Fibroblast of skin of scalp (primary cell): ENCODE results near the gene PIH1D1.
"Not testable (repeated sequence)": the region's sequence is repeated elsewhere in the genome, so short reads cannot be mapped to it uniquely, and the experiment has no call there.

Experiments
- DNase-seq: peaks from one replicate; pipeline ENCODE4 v3.0.0-alpha.2; 2013

Gene PIH1D1

GRCh38 chr19:49455773-49456172 is 4.2 kb upstream of the PIH1D1 start:
- DNase-seq = no peak

- DNase-seq = no peak
These were observed 2.2 kb upstream of the PIH1D1 start for GRCh38 chr19:49453757-49454240.

DNA sequence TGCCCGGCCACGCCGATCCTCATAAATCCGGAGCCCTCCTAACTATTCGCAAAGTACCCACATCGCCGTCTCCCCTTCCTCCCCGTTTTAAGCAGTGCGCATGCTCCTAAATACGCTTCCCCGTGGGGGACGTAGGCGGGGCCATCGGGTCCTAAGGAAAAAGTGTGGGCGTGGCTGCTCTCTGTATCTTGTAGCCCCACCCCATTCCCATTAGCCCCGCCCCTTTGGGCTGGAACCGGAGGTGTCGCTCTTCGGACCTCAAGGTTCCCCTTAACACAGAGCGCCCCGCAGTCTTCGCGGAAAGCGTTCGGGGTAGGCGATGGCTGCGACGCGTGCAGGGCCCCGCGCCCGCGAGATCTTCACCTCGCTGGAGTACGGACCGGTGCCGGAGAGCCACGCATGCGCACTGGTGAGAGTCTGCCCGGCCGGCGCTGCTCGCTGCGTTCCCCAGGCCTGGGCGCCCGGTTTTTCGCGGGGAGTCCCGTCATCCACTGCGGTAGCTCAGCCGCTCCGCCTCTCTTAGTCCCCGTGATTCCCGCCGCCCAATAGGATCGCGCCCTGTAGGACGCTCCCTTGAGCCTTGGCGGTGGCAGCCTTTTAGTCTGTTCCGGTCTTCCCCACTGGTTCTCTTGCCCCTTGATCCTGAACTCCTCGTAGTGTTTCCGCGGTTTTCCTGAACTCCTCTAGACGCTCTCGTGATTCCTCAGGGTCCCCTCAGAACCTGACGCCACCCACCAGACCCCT is 1.6 kb upstream of the PIH1D1 start, which contains the start of gene ALDH16A1:
Gene ALDH16A1 (plus strand): TSS at position 213 of the 744 bp plus-strand sequence. CDS start 107 bp downstream, at position 320.
- DNase-seq = peak; percentile 98

DNA sequence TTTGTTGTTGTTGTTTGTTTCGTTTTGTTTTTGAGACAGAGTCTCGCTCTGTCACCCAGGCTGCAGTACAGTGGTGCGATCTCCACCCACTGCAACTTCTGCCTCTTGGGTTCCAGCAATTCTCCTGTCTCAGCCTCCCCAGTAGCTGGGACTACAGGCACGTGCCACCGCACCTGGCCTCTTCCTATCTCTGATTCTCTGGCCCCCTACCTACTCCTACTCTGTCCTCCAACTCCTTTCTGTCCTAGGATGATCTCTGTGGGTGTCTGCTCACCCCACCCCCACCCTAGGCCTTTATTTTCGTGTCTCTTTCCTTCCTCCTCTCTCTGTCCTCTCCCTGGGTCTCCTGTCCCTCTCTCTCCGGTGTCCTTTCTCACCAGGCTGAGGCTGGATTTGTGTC is 1.2 kb downstream of the PIH1D1 start:
- no peak for DNase-seq

DNA sequence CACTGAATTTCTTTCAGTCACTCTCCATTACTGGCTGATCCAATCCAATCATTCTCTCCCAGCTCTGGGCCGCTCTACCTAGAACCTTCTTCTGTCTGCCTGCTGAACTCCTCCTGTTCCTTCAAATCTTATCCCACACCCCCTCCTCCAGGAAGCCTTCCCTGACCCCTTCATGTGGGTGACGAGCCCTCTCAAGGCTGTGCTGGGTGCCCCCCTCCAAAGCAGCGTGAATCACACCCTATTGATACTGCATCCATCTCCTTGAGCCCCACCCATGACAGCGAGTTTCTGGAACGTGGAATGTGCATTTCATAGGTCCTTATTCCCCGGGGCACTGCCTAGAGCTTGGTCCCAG is 3.2 kb downstream of the PIH1D1 start:
- DNase-seq = no peak

DNA sequence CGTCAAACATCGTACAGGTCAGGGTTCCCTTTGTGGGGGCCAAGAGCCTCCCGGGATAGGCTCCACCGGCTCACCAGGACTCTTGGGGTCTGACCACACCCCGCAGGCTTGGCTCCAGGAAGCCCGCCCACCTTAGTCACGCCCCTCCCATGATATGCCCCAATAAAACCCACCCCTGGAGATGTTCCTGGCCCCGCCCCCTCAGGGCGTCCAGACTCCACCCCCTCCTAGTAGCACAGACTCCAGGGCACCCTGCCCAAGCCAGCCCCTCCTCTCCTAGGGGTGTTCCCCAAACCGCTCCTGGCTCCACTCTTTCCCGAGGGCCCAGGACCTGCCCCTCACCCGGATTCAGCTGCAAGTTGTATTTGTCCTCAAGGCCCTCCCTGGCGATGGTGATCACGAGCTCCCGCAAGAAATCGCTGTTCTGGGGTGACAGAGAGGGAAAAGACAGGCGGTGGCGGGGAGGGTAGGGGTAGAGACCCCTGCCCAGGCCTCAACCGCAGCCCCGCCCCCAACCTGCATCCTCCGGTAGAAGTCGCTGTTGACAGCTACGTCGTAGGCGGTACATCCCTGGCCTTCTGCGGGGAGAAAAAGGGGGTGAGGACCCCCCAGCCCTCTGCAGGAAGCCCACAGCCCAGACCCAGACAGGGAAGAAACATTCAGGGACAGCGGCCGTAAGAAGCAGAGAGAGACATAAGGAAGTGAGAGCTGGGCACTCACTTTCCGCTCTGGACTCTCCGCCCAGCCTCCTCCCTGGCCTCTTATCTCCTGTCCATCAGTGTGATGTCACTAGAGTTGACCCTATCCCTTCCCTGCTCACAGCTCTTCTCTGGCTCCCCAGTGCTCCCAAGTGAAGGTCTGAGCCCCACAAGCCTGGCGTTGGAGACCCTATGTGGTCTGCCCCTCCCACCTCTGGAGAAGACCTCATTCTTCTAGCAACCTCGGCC is 3.9 kb downstream of the PIH1D1 start:
- DNase-seq = peak; percentile 47

GRCh38 chr19:49445997-49446396 is 5.6 kb downstream of the PIH1D1 start:
- no peak for DNase-seq

DNA sequence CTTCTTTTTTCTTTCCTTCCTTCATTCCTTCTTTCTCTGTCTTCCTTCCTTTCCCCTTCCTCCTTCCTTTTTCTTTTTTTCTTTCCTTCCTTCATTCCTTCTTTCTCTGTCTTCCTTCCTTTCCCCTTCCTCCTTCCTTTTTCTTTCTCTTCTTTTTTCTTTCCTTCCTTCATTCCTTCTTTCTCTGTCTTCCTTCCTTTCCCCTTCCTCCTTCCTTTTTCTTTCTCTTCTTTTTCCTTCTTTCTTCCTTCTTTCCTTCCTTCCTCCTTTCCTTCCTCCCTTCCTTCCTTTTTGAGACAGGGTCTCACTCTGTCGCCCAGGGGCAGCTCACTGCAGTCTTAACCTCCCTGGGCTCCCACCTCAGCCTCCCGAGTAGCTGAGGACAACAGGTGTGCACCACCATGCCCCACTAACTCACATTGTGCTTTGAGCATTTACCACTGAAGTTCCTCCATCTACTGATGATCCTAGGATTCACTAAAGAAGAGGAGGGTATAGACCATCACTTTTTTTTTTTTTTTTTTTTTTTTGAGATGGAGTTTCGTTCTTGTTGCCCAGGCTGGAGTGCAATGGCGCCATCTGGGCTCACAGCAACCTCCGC is 7.4 kb downstream of the PIH1D1 start:
- not testable (repeated sequence) for DNase-seq

- DNase-seq = peak; percentile 95
These were observed 8.1 kb downstream of the PIH1D1 start for GRCh38 chr19:49443366-49444099.

DNA sequence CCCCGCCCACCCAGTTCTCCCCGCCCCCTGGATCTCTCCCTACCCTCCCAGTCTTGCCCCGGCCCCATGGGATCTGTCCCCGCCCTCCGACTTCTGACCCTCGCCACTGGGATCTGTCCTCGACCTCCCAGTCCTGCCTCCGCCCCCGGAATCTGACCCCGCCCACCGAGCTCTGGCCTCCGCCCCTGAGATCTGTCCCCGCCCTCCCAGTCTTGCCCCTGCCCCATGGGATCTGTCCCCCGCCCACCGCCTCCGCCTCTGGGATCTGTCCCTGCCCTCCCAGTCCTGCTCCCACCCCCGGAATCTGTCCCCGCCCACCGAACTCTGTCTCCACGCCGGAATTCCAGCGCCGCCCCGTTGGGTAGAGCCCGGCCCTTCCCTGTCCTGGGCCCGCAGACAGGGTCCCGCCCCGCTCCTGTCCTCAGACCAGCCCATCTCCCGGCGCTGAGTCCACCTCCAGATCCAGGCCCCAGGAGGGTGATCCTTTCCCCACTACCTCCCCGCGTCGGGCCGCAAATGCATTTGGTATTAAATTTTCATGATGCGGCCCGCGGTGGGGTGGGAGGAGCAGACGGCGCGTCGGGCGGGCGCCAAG is 8.7 kb downstream of the PIH1D1 start:
- DNase-seq = peak; percentile 93

GRCh38 chr19:49442354-49442753 is 9.3 kb downstream of the PIH1D1 start:
- no peak for DNase-seq

DNA sequence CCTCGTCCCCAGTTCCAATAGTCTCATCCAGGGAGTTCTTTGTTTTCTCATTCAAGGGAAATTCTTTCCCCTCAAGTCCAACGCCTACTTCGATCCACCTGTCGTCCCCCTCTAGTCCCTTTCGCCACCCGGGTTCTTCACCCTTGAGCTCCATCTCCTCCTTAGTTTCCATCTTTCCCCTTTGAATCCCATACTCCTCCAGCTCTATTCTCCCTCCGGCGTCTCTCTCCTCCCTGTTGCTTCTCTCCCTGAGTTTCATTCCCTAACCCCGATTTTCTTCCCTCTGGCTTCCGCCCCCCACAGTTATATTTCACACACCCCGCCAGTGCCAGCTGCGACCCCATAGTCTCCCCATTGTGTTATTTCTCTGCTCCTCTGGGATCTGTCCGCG is 9.7 kb downstream of the PIH1D1 start:
- DNase-seq = no peak

DNA sequence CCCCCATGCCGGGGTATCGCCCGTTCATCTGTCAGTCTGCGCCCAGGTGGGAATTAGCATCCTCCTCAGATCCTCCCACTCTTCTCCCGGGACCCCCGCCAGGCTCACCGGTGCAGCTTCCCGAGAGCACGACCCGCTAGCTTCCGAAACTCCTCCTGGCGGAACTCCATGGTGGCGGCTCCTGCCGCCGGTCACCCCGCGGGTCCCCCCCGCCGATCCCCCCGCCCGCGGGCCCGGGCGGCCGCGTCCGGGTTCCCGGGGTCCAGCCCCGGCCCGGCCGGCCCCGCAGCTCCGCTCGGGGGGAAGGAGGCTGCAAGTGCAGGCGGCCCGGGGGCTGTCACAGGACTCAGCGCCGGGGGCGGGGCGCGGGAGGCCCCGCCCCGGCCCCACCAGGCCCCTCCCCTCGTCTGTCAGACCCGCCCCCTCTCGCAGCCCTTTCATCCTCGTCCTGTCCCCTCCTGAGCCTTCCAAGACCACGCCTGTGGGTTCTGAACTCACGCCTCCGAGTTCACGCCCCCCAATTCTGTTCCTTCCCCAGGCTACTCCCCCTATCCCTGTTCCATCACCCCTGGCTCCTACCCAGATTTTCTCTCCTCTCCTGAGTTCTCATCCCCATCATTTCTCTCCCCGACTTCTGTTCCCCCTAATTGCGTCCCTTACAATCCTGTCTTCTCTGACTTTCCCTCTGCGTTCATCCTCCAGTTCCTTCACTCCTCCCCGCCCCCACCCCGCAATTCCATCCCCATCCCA is 10.2 kb downstream of the PIH1D1 start, which contains the start of gene SLC17A7:
Gene SLC17A7 (minus strand): TSS at position 318 of the 750 bp plus-strand sequence. CDS start 148 bp downstream, at position 170.
- DNase-seq = no peak

- DNase-seq = no peak
These were observed 11.0 kb downstream of the PIH1D1 start for GRCh38 chr19:49440439-49441209.

DNA sequence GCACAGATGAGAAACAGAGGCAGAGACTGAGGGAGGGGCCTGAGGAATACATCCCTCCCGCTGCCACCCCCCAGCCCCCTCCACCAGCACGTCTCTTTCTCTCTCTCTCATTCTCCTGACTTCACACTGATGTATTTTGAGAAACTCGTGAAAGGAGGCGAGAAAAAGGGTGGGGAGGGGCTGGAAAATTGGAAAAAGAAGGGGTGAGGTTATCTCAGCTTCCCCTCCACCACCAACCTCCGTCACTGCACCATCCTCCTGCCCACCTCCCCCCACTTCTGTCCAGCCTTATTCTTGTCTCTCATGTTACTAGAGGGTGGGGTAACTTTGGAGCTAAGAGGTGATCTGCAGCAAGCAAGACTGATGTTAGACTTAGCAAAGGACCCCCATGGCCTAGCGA is 11.8 kb downstream of the PIH1D1 start:
- no peak for DNase-seq

- no peak for DNase-seq
These were observed 13.4 kb downstream of the PIH1D1 start for GRCh38 chr19:49438261-49438660.

DNA sequence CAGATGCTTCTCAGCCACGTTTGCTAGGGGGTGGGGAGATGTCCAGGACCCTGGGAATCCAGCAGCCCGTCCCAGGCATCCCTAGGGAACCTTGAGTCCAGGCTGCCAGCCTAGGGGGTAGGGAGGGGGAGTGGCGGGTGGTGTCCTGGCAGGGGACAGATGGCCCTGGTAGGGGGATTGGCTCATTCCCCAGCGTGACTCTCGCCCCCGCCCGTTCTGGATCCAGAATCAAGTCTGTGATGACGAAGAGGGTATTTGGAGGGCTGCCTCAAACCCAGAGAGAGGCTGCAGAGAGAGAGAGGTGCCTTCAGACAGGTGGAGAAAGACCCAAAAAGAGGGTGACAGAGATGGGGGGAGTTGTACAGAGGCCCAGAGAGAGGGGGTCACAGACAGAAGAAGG is 14.4 kb downstream of the PIH1D1 start:
- DNase-seq = no peak

DNA sequence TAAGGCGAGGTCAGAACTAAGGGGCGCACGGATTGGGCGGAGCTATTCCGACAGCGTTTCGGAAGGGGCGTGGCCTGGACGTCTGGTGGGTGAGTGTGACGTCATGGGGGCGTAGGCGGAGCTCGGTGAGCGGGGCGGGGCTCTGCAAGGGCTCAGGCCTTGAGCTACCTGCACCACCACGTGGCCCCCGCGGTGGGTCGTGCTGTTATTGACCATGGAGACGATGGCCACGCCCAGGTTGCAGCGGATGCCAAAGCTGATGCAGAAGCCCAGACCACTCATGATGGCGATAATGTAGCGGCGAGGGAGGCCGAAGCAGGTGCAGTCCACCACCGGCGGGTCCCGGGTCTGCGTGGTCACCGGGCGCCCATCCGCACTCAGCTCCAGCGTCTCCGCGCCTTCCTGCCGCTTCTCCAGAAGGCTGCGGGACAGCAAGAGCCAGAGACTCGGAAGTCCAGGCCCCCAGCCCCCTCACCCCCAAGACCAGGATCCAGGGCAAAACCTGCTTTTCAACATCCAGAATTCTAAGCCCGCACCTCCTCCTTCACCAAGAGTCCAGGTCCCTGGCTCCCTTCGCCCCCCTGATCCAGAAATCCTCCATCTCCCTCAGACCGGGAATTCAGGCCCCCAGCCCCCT is 15.1 kb downstream of the PIH1D1 start:
- no peak for DNase-seq

DNA sequence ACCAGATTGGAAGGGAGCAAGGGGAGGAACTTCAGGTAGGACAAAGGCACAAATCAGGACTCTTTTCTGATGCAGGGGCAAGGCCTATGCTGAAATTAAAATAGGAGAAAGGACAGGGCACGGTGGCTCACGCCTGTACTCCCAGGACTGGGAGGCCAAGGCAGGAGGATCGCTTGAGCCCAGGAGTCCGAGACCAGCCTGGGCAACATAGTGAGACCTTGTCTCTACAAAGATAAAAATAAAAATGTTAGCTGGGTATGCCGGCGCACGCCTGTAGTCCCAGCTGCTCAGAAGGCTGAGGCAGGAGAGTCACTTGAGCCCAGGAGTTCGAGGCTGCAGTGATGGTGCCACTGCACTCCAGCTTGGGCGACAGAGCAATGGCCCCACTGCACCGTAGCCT is 15.9 kb downstream of the PIH1D1 start:
- no peak for DNase-seq
